ENCODE data around the gene DUSP5. TPM values are rescaled to one million over a fixed set of nuclear protein-coding genes. Genes with fewer than 3 reads are reported as not detected.

Gene DUSP5
- polyA plus RNA-seq, 2 of the 4 experiments (the other 2 are of a cell fraction), result 48.8 to 171 TPM

DNA sequence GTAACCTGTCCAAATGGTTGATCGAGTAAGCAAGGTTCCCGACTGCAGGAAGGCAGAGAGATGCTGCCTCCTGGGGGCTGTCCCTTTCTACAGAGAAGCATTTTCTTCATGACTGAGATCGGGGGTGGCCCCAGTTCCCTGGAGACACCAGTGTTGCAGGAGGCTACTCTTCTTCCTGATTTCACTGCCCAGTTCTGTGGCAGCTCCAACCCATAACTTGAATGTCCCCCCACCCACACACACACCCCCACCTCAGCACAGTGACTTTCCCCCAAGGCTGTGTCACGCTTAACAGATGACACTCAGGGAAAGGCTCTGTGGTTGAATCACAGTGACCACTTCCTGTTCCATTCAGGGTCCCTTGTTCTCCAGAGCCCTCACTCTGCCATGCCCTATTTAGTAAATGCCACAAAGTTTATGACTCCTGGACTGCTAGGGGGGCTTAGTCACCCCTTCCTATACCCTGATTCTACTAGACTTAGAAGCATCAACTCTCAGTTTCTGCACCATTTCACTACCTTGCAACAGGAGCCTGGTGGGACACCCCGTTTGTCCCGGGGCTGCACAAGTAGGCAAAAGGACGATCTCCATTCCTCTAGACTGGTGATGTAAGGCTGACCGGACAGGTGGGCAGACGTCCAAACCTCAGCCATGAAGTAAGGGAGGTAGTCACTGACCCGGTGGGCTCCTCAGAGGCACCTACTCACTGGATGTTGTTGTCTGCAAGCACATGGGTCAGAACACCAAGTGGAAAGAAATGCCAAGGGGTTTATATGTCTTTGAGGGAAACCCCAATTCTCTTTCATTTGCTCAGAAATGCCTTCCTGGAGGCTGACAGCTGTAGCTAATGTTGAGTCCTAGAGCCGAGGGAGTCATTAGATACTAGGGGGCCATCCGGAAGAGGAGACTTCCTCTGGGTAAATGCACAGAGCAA is 38.5 kb downstream of the DUSP5 start:
- ATAC-seq (peak; percentile 31 to 32; a peak in 4 of 6 replicates), FAIRE-seq (no peak), DNase-seq (ENCODE audit: low read depth in 1 of 2, low spot score in 1 of 2) (no peak)
- Histone ChIP-seq H3K4me2 (peak overlapping the region; percentile 47), H3K27ac (peak overlapping the region; percentile 45 to 71; a peak in 4 of 6 replicates), H3K4me1 (peaks cover 37% of the 10 kb centered on the region), H3K4me3 (no peak overlapping the region), H3K9me3 (no peaks in the 10 kb centered on the region)
- WGBS (ENCODE audit: missing lambda C conversion rate), result 48% methylated on average over 11 of the region's 12 CpGs
- CTCF ChIA-PET, result interaction anchor here (1.3 kb wide), 1 partner anchor 10 kb away, joined by 6 read pairs; no protein-coding TSS in a partner anchor
- POLR2A ChIA-PET, result no interaction called here
- TF ChIP-seq MAZ (IDR thresholded peaks at IDR 0.05; ENCODE audit: borderline replicate concordance, low read depth, low read length) (no peak), HEYL (CRISPR knock-in tag; IDR thresholded peaks at IDR 0.05) (no peak), HDAC2 (IDR thresholded peaks at IDR 0.05) (no peak), RCOR1 (IDR thresholded peaks at IDR 0.05; ENCODE audit: low read depth, low read length) (no peak), SMC3 (IDR thresholded peaks at IDR 0.05) (peak; percentile 37; the same call in 2 of the 3 replicates), FOSL2 (IDR thresholded peaks at IDR 0.05) (no peak), FOSL2 (CRISPR knock-in tag; IDR thresholded peaks at IDR 0.05) (no peak), RAD21 (conservative IDR thresholded peaks at IDR 0.05 in 1 of 2, IDR thresholded peaks at IDR 0.05 in 1 of 2) (peak; percentile 46 to 70), RNF2 (IDR thresholded peaks at IDR 0.05; ENCODE audit: borderline replicate concordance, low read depth) (no peak), ESRRA (IDR thresholded peaks at IDR 0.05; ENCODE audit: borderline replicate concordance, low read length) (no peak), CEBPB (IDR thresholded peaks at IDR 0.05) (no peak)
- TF ChIP-seq, protein P1, sequence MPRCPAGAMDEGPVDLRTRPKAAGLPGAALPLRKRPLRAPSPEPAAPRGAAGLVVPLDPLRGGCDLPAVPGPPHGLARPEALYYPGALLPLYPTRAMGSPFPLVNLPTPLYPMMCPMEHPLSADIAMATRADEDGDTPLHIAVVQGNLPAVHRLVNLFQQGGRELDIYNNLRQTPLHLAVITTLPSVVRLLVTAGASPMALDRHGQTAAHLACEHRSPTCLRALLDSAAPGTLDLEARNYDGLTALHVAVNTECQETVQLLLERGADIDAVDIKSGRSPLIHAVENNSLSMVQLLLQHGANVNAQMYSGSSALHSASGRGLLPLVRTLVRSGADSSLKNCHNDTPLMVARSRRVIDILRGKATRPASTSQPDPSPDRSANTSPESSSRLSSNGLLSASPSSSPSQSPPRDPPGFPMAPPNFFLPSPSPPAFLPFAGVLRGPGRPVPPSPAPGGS (IDR thresholded peaks at IDR 0.05), result no peak
- TF ChIP-seq, protein P2, sequence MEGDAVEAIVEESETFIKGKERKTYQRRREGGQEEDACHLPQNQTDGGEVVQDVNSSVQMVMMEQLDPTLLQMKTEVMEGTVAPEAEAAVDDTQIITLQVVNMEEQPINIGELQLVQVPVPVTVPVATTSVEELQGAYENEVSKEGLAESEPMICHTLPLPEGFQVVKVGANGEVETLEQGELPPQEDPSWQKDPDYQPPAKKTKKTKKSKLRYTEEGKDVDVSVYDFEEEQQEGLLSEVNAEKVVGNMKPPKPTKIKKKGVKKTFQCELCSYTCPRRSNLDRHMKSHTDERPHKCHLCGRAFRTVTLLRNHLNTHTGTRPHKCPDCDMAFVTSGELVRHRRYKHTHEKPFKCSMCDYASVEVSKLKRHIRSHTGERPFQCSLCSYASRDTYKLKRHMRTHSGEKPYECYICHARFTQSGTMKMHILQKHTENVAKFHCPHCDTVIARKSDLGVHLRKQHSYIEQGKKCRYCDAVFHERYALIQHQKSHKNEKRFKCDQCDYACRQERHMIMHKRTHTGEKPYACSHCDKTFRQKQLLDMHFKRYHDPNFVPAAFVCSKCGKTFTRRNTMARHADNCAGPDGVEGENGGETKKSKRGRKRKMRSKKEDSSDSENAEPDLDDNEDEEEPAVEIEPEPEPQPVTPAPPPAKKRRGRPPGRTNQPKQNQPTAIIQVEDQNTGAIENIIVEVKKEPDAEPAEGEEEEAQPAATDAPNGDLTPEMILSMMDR (IDR thresholded peaks at IDR 0.05), result peak; percentile 14; the same call in 2 of the 3 replicates
- TF ChIP-seq, protein P3, sequence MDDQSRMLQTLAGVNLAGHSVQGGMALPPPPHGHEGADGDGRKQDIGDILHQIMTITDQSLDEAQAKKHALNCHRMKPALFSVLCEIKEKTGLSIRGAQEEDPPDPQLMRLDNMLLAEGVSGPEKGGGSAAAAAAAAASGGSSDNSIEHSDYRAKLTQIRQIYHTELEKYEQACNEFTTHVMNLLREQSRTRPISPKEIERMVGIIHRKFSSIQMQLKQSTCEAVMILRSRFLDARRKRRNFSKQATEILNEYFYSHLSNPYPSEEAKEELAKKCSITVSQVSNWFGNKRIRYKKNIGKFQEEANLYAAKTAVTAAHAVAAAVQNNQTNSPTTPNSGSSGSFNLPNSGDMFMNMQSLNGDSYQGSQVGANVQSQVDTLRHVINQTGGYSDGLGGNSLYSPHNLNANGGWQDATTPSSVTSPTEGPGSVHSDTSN (IDR thresholded peaks at IDR 0.05), result no peak

DNA sequence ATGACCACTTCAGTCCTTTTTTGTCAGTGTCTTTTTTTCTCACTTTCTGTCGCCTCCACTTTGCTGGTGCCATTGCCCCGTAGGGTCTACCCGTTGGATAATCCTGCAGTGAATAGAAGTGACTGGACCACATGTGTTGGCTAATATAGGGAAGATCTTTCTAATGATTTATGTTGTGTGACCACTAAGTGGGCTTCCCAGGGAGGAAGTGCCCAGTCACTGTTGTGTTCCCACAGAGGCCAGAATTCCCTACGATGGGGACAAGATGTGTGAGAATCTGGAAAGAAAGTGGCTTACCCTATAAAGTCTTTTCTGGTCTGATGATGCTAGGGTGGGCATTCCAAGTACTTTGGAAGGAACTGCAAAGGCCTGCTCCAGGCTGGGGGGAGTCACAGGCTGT is 41.4 kb downstream of the DUSP5 start:
- POLR2A ChIA-PET, result no interaction called here
- Histone ChIP-seq H3K4me1 (peaks cover 21% of the 10 kb centered on the region), H3K4me3 (no peak overlapping the region), H3K27ac (peak overlapping the region in 1 of 2 experiments; percentile 58; a peak in 3 of 6 replicates), H3K9me3 (no peaks in the 10 kb centered on the region), H3K4me2 (no peak overlapping the region)
- FAIRE-seq, result no peak
- ATAC-seq, result no peak; a peak in 1 of 6 replicates
- 84% methylated on average over 4 of the region's 4 CpGs for WGBS (ENCODE audit: missing lambda C conversion rate)
- TF ChIP-seq HOXB5 (CRISPR knock-in tag; IDR thresholded peaks at IDR 0.05), result no peak
- CTCF ChIA-PET, result interaction anchor here (1.5 to 2.6 kb wide), 3 partner anchors 8 to 185 kb away, joined by 5 to 10 read pairs (median 7); no protein-coding TSS in a partner anchor
- DNase-seq (ENCODE audit: low read depth in 1 of 2, low spot score in 1 of 2), result no peak

DNA sequence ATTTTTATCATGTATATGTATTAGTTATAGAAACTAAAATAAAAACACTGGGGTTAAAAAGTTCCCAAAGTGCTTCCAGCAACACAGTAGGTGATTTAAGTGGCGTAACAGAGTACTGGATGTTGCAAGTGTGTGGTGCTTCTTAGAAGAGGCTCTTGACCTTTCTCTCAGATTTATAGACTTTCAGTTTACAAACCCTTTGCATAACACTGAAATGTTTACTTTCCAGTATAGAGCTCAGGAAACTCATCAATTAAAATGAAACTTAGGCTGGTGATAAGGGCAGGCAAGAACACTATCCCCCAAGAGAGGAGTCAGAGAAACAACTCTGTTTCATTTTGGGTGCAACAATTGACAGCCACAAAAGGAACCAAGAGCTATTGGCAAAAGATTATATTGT is 42.3 kb downstream of the DUSP5 start:
- ATAC-seq (no peak), DNase-seq (ENCODE audit: low read depth in 1 of 2, low spot score in 1 of 2) (no peak), FAIRE-seq (no peak)
- POLR2A ChIA-PET, result interaction anchor here (1.0 kb wide), 1 partner anchor 11 kb away, joined by 5 read pairs; no protein-coding TSS in a partner anchor
- Histone ChIP-seq H3K4me3 (no peak overlapping the region), H3K9me3 (no peaks in the 10 kb centered on the region), H3K4me1 (peaks cover 21% of the 10 kb centered on the region), H3K27ac (peak overlapping the region in 1 of 2 experiments; percentile 58; a peak in 1 of 6 replicates), H3K4me2 (peak overlapping the region; percentile 22; the same call in 1 of the 3 replicates)
- CTCF ChIA-PET, result interaction anchor here (0.9 to 2.6 kb wide), 7 partner anchors 10 to 233 kb away, joined by 3 to 7 read pairs (median 4); no protein-coding TSS in a partner anchor
- WGBS (ENCODE audit: missing lambda C conversion rate), result 73% methylated on average over 1 of the region's 1 CpG
- TF ChIP-seq HOXB5 (CRISPR knock-in tag; IDR thresholded peaks at IDR 0.05) (no peak), HEYL (CRISPR knock-in tag; IDR thresholded peaks at IDR 0.05) (no peak), HDAC2 (IDR thresholded peaks at IDR 0.05) (no peak), MAZ (IDR thresholded peaks at IDR 0.05; ENCODE audit: borderline replicate concordance, low read depth, low read length) (no peak), KDM5A (IDR thresholded peaks at IDR 0.05) (no peak), EHF (CRISPR knock-in tag; IDR thresholded peaks at IDR 0.05) (no peak), FOSL2 (IDR thresholded peaks at IDR 0.05) (no peak), FOSL2 (CRISPR knock-in tag; IDR thresholded peaks at IDR 0.05) (no peak), ZSCAN20 (CRISPR knock-in tag; IDR thresholded peaks at IDR 0.05) (no peak), TFCP2L1 (CRISPR knock-in tag; IDR thresholded peaks at IDR 0.05) (no peak), PHF8 (IDR thresholded peaks at IDR 0.05; ENCODE audit: borderline replicate concordance, low read depth) (no peak), GATA3 (IDR thresholded peaks at IDR 0.05; ENCODE audit: borderline replicate concordance) (no peak), RFX5 (IDR thresholded peaks at IDR 0.05) (no peak), HOXB13 (CRISPR knock-in tag; IDR thresholded peaks at IDR 0.05; ENCODE audit: low read depth) (no peak)
- TF ChIP-seq, protein P2 (IDR thresholded peaks at IDR 0.05), result no peak
- TF ChIP-seq, protein P1 (IDR thresholded peaks at IDR 0.05), result no peak

Data from A549 (cell line).